ELR (cell line): ENCODE data around the gene FRMD4A.

Experiments
- DNase-seq: peaks from one replicate; pipeline ENCODE4 v3.0.0-alpha.2; 2015; ENCODE audit warnings: low read depth

The FRMD4A gene

DNA sequence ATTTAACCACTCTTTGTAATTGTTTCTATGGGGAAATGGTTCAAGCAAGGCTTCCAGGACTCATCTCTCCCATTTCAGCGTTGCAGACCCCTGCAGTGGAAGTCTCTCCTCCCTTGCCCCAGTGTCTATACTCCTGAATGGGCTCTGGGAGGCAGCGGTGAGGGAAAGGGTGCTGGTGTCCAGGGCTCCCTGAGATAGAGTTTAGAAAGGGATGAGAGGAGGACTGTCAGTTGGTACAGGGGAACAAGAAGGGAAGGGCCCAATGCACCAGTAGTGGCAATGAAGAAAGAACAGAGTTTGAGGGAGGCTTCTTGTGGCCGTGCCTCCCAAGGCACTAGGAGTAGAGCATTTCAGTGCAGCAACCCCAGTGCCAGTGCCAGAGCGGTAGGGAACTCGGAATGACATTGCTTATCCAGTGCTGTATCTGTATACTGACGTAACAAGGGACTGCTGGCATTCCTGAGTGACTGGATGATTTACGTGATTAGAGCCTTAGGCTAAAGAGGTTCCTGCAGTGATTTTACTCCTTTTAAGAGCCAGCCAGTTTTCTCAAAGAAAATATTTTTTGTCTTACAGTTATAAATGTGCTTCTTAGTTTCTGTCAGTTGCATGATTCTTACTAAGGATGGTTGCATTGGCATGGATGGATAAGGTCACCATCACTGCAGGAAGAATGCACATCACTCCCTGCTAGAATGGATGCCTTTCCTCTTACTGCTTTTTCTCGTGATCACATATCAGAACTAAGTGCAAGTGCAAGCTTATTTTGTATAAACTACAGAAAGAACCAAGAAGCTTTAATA, 716.0 kb downstream of the FRMD4A start:
- DNase-seq, result peak; percentile 88

DNA sequence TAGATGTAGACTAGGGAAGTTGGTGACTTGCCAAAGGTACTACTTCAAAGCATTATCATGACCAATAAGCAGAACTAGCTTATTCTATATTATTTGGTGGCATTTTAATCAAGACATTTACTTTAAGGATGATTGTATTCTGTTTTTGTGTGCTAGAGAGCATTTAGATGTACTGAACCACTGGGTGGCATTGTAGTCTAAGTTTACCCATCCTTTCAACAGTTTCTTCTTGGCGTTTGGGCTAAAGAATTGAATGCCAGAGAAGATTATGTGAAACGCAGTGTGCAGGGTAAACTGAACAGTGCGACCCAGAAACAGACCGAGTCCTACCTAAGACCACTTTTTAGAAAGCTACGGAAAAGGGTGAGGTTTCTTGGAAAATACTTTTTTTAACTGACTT, 717.2 kb downstream of the FRMD4A start:
- DNase-seq, result peak; percentile 58

DNA sequence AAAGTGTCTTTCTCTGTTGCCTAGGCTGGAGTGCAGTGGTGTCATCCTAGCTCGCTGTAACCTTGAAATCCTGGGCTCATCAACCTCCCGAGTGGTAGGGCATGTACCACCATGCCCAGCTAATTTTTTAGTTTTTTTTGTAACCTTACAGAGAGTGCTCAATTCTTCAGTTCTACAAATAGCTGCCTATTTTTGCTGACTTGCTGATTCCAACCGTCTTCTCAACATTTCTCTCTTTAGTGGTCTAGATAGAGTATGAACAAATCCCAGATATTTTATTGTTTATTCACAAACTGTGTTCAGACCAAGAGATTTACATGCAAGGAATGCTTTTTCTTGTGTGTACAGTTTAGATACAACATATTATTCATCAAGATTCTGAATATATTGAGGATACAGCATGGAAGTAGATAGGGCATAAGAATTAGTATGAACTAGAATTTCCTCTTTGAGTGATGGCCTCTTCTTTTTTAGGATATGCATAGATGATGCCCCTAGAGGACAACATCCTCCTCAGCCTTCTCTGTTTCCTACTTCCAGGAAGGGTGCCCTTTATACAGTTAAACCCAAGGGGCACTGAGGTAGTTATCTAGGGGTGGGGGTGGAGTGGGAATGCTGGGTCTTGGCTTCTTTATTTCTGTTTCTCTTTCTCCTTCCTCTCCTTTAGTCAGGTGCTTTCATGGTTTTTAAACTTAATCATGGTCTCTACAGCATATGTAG, 717.9 kb downstream of the FRMD4A start:
- DNase-seq, result peak; percentile 15

DNA sequence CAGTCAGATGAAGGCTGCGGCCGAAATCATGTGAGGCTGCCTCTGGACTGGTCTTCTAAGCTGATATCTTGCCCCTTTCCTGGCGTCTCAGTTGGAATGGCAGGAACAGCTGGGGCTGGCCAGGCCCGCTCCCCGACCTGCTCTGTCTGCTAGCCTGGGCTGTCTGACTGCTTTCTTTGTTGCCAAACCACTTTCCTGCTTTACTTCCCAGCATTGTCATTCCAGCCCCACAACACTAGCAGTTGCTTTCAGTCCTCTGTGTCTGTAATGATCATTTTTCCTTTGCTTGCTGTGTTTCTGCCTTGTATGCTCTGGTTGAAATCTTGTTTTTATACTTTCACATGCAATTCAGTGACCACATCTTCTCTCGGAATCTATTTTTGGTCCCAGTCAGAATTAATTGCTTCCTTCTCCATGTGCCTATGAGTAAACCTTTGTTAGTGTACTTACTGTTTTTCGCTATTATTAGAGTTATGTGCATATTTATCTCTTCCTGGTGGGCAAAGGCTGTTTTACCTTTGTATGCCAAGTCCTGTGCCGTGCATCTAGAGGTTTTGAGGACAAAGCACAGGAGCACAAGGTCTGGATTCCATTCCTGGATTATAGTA, 722.4 kb downstream of the FRMD4A start:
- DNase-seq, result no peak

DNA sequence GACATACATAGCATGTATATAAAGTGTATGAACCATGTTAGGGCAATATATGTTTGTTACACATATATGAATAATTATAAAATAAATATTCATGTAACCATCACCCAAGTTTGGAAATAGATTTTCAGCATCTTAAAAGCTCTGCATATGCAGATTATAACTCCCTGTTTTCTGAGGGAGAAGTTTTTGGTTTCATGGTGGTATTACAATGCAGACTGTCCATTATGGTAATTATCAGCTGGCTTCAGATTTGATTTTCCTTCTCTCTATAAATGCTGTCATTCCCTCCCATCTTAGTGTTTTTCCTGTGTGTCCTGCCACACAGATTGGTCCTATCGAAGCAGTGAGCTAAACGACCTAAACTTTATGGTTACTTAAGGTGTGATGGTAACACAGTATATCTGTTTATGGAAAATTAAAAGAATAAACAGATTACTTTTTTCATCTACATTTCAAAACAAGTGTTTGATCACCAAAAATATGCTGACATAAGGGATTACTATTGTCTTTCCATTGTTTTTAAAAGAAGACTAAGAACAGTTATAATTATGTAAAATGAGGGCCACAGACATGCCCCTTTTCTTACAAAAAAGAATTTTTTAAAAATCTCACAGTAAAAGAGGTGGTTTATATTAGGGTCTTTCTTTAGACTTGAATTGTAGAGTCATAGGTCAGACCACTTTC, 726.2 kb downstream of the FRMD4A start:
- DNase-seq, result no peak

DNA sequence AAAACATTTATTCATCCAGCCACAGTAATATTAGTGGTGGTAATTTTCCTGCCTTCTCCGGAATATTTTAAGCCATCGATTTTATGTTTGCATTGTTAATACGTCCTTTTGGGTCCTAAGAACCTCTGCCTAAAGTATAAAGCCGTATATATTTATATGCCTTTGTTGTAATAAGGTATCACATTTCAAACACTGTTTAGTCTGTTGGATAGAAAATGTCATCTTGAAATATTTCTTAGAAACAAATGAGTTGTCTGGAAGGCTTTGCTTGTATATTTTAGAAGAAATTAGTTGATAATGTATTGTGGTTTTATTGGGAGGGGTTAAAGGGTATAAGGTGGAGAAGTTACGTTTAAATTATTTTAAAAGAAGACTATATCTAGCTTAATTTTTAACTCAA, 732.8 kb downstream of the FRMD4A start:
- no peak for DNase-seq

DNA sequence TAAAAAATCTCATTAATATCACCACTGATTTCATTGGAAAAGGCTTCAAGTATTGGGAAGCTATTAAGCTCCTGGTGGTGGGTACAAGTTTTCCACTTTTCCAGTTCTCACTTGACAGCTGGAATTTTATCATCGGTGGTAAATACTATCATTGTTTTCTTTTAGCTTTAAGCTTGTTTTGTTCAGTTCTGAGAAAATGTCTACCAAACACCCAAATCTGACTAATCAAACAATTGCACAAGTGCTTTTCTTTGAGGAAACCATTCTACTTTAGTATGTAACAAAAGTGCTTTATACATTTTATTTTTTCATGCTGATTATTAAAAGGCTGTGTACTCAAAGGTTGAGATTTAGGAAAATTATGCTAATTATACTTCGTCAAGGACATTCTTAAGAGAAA, 736.1 kb downstream of the FRMD4A start:
- DNase-seq, result no peak
